Left hindlimb (tissue), 1 donor: ENCODE data around the gene CAMSAP3.
"Not testable (repeated sequence)": the region's sequence is repeated elsewhere in the genome, so short reads cannot be mapped to it uniquely, and the experiment has no call there.

ENCODE experiments used
- DNase-seq: peaks from one replicate; pipeline ENCODE4 v3.0.0-alpha.2; 2018

CAMSAP3 gene

GRCh38 chr19:7636691-7637373 is 41.2 kb downstream of the CAMSAP3 start, which contains the start of gene STXBP2:
STXBP2 (plus strand) TSS chr19:7637110; CDS start chr19:7637150, 40 bp downstream.
- no peak for DNase-seq

- DNase-seq, result no peak
These were observed 42.0 kb downstream of the CAMSAP3 start for GRCh38 chr19:7637374-7638256.

- no peak for DNase-seq
These were observed 43.3 kb downstream of the CAMSAP3 start for GRCh38 chr19:7638802-7639465.

- no peak for DNase-seq
These were observed 44.2 kb downstream of the CAMSAP3 start for GRCh38 chr19:7639863-7640348.

GRCh38 chr19:7640803-7641202 is 45.1 kb downstream of the CAMSAP3 start:
- DNase-seq, result no peak

- no peak for DNase-seq
These were observed 45.9 kb downstream of the CAMSAP3 start for GRCh38 chr19:7641290-7642276.

GRCh38 chr19:7642295-7643030 is 46.8 kb downstream of the CAMSAP3 start:
- DNase-seq, result no peak

- DNase-seq, result no peak
These were observed 47.4 kb downstream of the CAMSAP3 start for GRCh38 chr19:7643031-7643415.

GRCh38 chr19:7643629-7644549 is 48.2 kb downstream of the CAMSAP3 start:
- DNase-seq, result not testable (repeated sequence)

- no peak for DNase-seq
These were observed 48.9 kb downstream of the CAMSAP3 start for GRCh38 chr19:7644550-7644877.

- DNase-seq, result no peak
These were observed 49.5 kb downstream of the CAMSAP3 start for GRCh38 chr19:7645163-7645562.

GRCh38 chr19:7645656-7646425 is 50.2 kb downstream of the CAMSAP3 start:
- DNase-seq, result no peak

- no peak for DNase-seq
These were observed 50.7 kb downstream of the CAMSAP3 start for GRCh38 chr19:7646426-7646700.

GRCh38 chr19:7647156-7647555 is 51.5 kb downstream of the CAMSAP3 start:
- no peak for DNase-seq

GRCh38 chr19:7648265-7649014 is 52.8 kb downstream of the CAMSAP3 start:
- no peak for DNase-seq

GRCh38 chr19:7650148-7650547 is 54.5 kb downstream of the CAMSAP3 start:
- DNase-seq, result no peak

GRCh38 chr19:7652061-7652641 is 56.5 kb downstream of the CAMSAP3 start:
- peak; percentile 78 for DNase-seq

- DNase-seq, result no peak
These were observed 58.7 kb downstream of the CAMSAP3 start for GRCh38 chr19:7654401-7654800.

- no peak for DNase-seq
These were observed 59.9 kb downstream of the CAMSAP3 start for GRCh38 chr19:7655581-7655980.
